Measurements from ENCODE around the gene PERM1.

The PERM1 gene

DNA sequence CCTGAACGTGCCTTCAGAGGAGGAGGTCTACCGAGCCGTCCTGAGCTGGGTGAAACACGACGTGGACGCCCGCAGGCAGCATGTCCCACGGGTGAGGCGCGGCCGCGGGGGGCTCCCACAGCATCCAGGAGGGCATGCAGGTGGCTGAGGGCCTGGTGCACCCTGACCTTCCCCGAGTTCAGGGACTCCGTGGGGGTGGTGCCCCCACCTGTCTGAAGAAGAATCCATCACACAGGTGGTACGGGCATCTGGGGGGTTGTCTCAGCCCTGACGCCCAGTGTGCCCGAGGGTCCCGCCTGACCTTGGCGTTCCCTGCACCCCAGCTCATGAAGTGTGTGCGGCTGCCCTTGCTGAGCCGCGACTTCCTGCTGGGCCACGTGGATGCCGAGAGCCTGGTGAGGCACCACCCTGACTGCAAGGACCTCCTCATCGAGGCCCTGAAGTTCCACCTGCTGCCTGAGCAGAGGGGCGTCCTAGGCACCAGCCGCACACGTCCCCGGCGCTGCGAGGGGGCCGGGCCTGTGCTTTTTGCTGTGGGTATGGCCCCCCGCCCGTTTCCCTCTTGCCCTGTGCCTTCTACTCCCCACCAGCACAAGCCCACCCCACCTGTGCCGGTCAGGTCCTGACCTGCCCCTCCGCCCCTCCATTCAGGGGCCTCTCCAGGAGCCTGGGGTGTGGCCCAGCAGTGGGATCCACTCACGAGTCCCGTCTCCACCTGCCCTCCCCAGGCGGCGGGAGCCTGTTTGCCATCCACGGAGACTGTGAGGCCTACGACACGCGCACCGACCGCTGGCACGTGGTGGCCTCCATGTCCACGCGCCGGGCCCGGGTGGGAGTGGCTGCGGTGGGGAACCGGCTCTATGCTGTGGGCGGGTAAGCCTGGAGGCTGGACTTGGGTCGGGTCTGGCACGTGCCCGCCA is 19.3 kb downstream of the PERM1 start:
- ATAC-seq (ENCODE audit: low read depth) (no peak), DNase-seq (ENCODE audit: low spot score) (no peak)
- H3K9me3 ChIP-seq (ENCODE audit: severe bottlenecking), result no peaks in the 10 kb centered on the region
- no peak for TF ChIP-seq CTCF (IDR thresholded peaks at IDR 0.05; ENCODE audit: poor library complexity, severe bottlenecking)
- H3K27ac ChIP-seq (ENCODE audit: poor library complexity, severe bottlenecking), result no peak overlapping the region
- no peak overlapping the region for H3K4me3 ChIP-seq (ENCODE audit: severe bottlenecking)
- peaks cover 6% of the 10 kb centered on the region for H3K4me1 ChIP-seq (ENCODE audit: insufficient read depth, poor library complexity, severe bottlenecking)
- H3K27me3 ChIP-seq (ENCODE audit: insufficient read depth, poor library complexity, severe bottlenecking), result no peaks in the 10 kb centered on the region
- H3K36me3 ChIP-seq (ENCODE audit: low read depth), result peaks cover 11% of the 10 kb centered on the region

- Histone ChIP-seq H3K9me3 (ENCODE audit: severe bottlenecking) (no peaks in the 10 kb centered on the region), H3K36me3 (ENCODE audit: low read depth) (peaks cover 20% of the 10 kb centered on the region), H3K27me3 (ENCODE audit: insufficient read depth, poor library complexity, severe bottlenecking) (no peaks in the 10 kb centered on the region), H3K4me3 (ENCODE audit: severe bottlenecking) (peak overlapping the region; percentile 100), H3K27ac (ENCODE audit: poor library complexity, severe bottlenecking) (peak overlapping the region; percentile 38), H3K4me1 (ENCODE audit: insufficient read depth, poor library complexity, severe bottlenecking) (peaks cover 7% of the 10 kb centered on the region)
- no peak for DNase-seq (ENCODE audit: low spot score)
- no peak for ATAC-seq (ENCODE audit: low read depth)
- no peak for TF ChIP-seq CTCF (IDR thresholded peaks at IDR 0.05; ENCODE audit: poor library complexity, severe bottlenecking)
Observed at GRCh38 chr1:961132-961669, 20.7 kb downstream of the PERM1 start.

DNA sequence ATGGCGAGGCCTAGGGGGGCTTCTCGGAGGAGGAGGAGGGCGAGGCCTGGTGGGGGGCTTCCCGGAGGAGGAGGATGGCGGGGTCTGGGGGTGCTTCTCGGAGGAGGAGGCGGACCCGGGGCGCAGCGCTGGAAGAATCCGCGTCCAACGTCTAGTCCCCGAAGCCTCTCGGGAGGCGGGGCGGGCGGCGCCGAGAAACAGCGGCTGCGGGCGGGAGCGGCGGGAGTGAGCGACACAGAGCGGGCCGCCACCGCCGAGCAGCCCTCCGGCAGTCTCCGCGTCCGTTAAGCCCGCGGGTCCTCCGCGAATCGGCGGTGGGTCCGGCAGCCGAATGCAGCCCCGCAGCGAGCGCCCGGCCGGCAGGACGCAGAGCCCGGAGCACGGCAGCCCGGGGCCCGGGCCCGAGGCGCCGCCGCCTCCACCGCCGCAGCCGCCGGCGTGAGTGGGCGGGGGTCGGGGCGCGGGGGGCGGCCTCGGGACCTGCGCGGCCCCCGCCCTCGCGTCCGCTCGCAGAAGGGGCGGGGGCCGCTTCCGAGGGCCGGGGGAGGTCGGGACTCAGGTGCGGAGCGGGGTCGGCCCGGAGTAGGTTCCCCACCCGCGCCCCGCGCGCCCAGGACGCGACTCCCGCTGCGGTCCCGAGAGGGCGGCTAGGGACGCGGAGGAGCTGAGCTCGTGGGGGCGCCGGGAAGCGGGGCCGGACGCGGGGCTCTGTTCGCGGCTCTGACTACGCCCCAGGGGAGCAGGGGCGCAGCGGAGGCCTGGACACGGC is 21.3 kb downstream of the PERM1 start, which contains the start of gene KLHL17:
KLHL17 (plus strand) TSS at position 222 of the 769 bp plus-strand sequence; CDS start at position 332, 110 bp downstream.
- no peaks in the 10 kb centered on the region for H3K27me3 ChIP-seq (ENCODE audit: insufficient read depth, poor library complexity, severe bottlenecking)
- TF ChIP-seq CTCF (IDR thresholded peaks at IDR 0.05; ENCODE audit: poor library complexity, severe bottlenecking), result no peak
- ATAC-seq (ENCODE audit: low read depth), result peak; percentile 69
- peaks cover 25% of the 10 kb centered on the region for H3K36me3 ChIP-seq (ENCODE audit: low read depth)
- H3K9me3 ChIP-seq (ENCODE audit: severe bottlenecking), result no peaks in the 10 kb centered on the region
- no peak for DNase-seq (ENCODE audit: low spot score)
- H3K4me3 ChIP-seq (ENCODE audit: severe bottlenecking), result peak within 1 kb of the TSS; percentile 100
- peak within 1 kb of the TSS; percentile 38 for H3K27ac ChIP-seq (ENCODE audit: poor library complexity, severe bottlenecking)
- H3K4me1 ChIP-seq (ENCODE audit: insufficient read depth, poor library complexity, severe bottlenecking), result peaks cover 7% of the 10 kb centered on the region

DNA sequence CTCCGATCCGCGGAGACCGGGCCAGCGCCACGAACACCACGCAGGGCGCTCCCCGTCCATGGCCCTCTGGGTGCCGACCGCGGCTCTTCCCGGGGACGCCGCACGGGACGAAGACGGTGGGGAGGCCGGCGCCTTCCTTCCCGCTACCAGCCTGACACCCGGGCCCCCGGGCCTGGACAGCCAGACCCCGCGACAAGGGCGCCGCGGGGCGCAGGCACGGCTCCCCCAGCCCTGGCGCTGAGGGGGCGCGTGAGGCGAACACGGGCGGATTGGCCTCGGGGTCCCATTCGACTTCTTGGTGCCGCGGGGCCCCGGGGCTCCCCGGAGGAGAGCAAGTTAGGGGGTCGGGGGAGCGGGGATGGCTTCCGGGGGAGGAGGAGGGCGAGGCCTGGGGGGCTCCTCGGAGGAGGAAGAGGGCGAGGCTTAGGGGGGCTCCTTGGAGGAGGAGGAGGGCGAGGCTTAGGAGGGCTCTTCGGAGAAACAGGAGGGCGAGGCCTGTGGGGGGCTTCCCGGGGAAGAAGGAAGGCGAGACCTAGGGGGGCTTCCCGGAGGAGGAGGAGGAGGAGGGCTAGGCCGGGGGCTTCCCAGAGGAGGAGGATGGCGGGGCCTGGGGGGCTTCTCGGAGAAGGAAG is 22.0 kb downstream of the PERM1 start:
- no peaks in the 10 kb centered on the region for H3K27me3 ChIP-seq (ENCODE audit: insufficient read depth, poor library complexity, severe bottlenecking)
- no peaks in the 10 kb centered on the region for H3K9me3 ChIP-seq (ENCODE audit: severe bottlenecking)
- H3K4me3 ChIP-seq (ENCODE audit: severe bottlenecking), result peak overlapping the region; percentile 100
- peaks cover 7% of the 10 kb centered on the region for H3K4me1 ChIP-seq (ENCODE audit: insufficient read depth, poor library complexity, severe bottlenecking)
- DNase-seq (ENCODE audit: low spot score) (no peak), ATAC-seq (ENCODE audit: low read depth) (peak; percentile 6; the same call in 1 of the 3 replicates)
- no peak overlapping the region for H3K27ac ChIP-seq (ENCODE audit: poor library complexity, severe bottlenecking)
- TF ChIP-seq CTCF (IDR thresholded peaks at IDR 0.05; ENCODE audit: poor library complexity, severe bottlenecking), result no peak
- peaks cover 24% of the 10 kb centered on the region for H3K36me3 ChIP-seq (ENCODE audit: low read depth)

Measured in RWPE2 (cell line).